GM19397 (cell line): ENCODE data around the gene EPN2.
A peak's percentile ranks its signal among the peaks of the same experiment; 100 is the strongest.
"Not testable (repeated sequence)": the region's sequence is repeated elsewhere in the genome, so short reads cannot be mapped to it uniquely, and the experiment has no call there.

Experiments
- ATAC-seq: cut with Tn5 transposase; IDR thresholded peaks from one replicate; pipeline ENCODE4 v1.9.1; 2021; ENCODE audit warnings: mild to moderate bottlenecking, moderate library complexity; ENCODE audit not compliant: unreplicated experiment

The EPN2 gene

DNA sequence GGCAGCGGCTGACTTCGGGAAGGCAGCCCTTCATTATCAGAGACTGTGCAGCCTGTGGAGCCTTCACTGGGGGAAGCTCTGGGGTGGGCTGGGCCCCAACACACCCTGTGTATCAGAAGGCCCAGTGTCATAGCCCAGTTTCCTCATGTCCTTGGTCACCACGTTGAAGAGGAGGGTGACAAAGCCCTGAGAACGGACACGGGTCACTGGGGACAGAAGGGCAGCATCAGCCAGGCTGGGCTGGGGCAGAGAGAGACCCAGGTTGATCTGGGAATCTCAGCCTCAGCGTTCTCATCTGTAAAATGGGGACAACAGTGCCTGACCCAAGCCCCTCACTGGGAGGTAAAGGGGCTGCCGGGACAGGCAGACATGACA lies 106.1 kb downstream of the EPN2 start:
- no peak for ATAC-seq

- no peak for ATAC-seq
Measured at GRCh38 chr17:19343671-19344151, 106.5 kb downstream of the EPN2 start.

- ATAC-seq: no peak
Measured at GRCh38 chr17:19344311-19345066, 107.3 kb downstream of the EPN2 start.

GRCh38 chr17:19345067-19345460 lies 107.9 kb downstream of the EPN2 start:
- no peak for ATAC-seq

GRCh38 chr17:19345486-19346350 lies 108.6 kb downstream of the EPN2 start:
- no peak for ATAC-seq

- ATAC-seq: no peak
Measured at GRCh38 chr17:19346351-19347255, 109.4 kb downstream of the EPN2 start.

DNA sequence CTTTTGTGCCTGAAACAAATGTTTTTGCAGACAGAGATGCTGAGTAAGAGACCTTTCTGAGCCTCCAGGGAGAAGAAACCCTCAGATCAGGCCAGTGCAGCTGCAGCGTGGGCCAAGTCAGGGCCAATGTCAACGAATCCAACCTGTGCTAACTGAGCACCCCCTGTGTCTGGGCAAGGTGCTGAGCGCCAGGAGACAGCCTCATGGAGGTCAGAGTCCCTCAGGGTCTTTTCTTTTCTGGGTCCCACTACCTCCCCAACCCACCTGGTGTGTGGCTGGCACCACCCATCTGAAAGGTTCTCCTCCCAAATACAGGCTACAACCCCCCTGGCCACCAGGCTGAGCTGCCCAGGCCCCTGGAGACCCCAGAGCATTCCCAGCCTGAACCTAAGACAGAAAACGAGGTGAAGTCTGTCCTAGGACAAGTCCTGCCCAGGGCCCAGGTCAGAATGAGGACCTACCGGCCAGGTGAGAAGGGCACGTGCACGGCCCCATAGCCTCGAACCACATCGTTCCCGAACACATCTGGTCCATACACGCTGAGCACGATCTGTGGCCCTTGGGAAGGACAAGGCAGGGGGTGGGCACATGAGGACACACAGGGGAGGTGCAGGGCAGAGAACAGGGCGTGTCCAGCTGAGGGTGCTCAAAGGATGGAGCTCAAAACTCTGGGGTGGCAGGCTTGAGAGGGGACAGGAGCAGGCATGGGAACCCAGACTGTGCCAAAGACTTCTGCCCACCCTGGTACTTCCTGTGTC lies 110.3 kb downstream of the EPN2 start:
- no peak for ATAC-seq

DNA sequence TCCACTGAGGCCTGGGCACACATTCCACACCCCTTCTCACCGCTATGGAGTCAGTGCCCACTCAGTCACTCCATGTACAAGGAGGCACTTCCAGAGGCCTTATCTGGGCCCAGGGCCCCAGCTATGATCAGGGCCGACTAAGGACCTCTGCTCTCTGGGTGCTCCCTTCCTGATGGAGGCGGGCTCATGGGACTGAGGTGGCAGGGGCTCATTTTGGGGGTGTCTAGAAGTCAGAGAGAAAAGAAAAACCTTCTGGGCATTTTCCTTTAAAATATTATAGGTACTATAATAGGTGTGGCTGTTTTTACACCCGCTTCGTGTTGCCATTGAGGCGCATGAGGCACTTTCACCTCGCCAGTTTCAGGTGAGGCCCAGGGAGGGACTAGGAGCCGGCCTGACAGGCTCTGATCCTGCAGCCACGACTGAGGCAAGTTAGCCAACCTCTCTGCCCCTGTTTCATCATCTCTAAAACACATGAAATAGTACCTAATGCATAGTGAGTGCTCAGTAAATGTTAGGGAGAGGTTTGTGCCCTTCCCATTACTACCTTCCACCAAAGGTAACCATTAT lies 111.0 kb downstream of the EPN2 start:
- no peak for ATAC-seq

- no peak for ATAC-seq
Measured at GRCh38 chr17:19348806-19349205, 111.6 kb downstream of the EPN2 start.

DNA sequence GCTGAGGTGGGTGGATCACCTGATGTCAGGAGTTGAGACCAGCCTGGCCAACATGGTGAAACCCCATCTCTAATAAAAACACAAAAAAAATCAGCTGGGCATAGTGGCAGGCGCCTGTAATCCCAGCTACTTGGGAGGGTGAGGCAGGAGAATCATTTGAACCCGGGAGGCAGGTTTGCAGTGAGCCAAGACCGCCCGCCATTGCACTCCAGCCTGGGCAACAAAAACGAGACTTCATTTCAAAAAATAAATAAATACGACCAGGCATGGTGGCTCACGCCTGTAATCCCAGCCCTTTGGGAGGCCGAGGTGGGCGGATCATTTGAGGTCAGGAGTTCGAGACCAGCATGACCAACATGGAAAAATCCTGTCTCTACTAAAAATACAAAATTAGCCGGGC lies 116.2 kb downstream of the EPN2 start:
- ATAC-seq: not testable (repeated sequence)

DNA sequence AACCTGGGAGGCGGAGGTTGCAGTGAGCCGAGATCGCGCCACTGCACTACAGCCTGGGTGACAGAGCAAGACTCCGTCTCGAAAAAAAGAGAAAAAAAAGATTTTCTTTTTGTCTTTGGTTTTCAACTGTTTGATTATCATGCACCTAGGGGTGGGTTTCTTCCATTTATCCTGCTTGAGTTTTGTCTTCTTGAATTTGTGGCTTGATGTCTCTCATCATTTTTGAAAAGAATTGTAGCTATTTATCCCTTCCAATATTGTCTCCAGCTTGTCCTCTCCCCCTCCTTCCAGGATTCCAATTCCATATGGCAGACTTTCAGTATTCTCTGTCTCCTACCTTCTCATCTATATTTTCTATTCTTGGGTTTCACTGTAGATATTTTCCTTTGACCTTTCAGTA lies 117.6 kb downstream of the EPN2 start:
- no peak for ATAC-seq

- no peak for ATAC-seq
Measured at GRCh38 chr17:19357351-19357750, 120.2 kb downstream of the EPN2 start.

DNA sequence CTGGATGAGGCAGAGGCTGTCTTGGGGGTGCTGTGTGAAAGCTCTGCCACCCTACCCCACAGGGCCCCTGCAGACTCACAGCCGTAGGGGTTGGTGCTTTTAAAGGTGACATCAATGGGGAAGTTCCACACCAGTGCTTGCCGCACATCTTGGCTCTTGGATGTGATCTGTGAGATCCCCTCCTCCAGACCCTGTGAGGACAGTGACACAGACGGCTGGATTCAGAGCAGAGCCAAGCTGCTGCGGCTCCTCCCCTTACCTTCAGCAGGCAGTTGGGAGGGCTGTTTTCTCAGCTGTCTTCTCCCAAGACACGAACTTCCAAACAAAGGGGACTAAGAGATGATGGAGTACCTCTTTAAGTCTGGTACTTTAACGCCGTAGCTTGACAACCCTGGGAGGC lies 120.6 kb downstream of the EPN2 start:
- ATAC-seq: no peak

- ATAC-seq: no peak
Measured at GRCh38 chr17:19359151-19359550, 122.0 kb downstream of the EPN2 start.

- ATAC-seq: no peak
Measured at GRCh38 chr17:19359856-19360255, 122.7 kb downstream of the EPN2 start.

DNA sequence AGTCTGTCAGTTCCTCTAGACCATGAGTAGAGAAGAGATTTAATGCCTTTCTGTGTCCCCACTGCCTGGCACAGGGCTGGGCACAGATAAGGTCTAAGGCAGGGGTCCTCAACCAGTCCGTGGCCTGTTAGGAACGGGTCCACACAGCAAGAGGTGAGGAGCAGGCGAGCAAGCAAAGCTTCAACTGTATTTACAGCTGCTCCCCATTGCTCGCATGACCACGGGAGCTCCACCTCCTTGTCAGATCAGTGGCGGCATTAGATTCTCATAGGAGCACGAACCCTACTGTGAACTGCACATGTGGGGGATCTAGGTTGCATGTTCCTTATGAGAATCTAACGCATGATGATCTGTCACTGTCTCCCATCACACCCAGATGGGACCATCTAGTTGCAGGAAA lies 123.6 kb downstream of the EPN2 start:
- ATAC-seq: no peak

DNA sequence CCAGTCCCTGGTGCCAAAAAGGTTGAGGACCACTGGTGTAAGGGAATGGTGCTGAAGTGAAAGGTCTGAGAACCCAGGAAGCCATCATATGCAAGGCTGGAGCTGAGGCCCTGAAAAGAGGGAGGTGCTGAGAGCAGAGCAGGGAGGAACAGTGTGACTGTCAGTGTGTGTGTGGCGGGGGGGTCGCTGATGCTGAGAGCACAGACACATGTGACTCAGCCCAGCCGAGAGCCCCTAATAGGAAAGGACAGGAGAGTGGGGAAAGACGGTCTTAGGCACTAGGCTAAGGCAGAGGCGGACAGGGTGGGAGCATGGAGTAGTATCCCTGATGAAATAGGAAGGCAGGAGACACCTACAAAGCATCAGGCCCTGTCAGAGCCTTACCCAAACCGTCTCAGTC lies 124.2 kb downstream of the EPN2 start:
- ATAC-seq: no peak

DNA sequence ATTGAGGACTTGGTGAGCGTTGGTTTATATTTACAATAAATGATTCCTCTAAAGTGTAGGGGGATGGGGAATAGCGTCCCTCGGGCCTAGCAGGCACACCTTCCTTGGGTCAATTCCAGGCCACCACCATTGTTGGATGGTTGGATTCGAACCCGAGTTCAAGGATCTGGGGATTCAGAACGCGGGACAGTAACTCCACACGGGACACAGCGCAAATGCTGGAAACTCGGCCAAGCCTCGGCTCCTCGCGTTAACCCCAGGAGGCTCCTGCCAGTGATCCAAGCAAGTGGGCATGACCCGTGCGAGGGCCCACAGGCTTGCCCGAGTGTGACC lies 124.7 kb downstream of the EPN2 start:
- ATAC-seq: no peak

GRCh38 chr17:19362277-19363113 lies 125.3 kb downstream of the EPN2 start, which contains the start of gene B9D1:
Gene B9D1 (minus strand): TSS chr17:19362723. CDS start chr17:19362569, 154 bp downstream.
- ATAC-seq: peak; percentile 80
